Omental fat pad (tissue), 4 donors: Measurements from ENCODE around the gene ABCG1. TPM values are rescaled to one million over a fixed set of nuclear protein-coding genes. Genes with fewer than 3 reads are reported as not detected.

Experiments
- ATAC-seq: fragments of 150-250 bp; one replicate; pipeline ENCODE4 v1.9.1; 2016; ENCODE audit warnings: mild to moderate bottlenecking, moderate library complexity; ENCODE audit not compliant: low FRiP score
- DNase-seq: peaks from one replicate; pipeline ENCODE4 v3.0.0-alpha.2; 2019; ENCODE audit warnings: low spot score
- CTCF ChIP-seq, 3 donors: fragments of 450-650 bp; IDR thresholded peaks; one replicate each; pipeline ENCODE4 v1.5.1; 2016 to 2017; ENCODE audit warnings: antibody characterized with exemption in 3 of 3, mild to moderate bottlenecking in 3 of 3, moderate library complexity in 2 of 3
- total RNA-seq, 4 donors: library from RNA; depleted of rRNA; stranded (reverse); fragments of >200 nt; gene quantifications; one replicate each; pipeline ENCODE4 v1.1.0, GENCODE V29; 2016

Gene ABCG1
- total RNA-seq, 4 donors from 2014 or later, result 9.8 to 45.1 (median 30.2) TPM

DNA sequence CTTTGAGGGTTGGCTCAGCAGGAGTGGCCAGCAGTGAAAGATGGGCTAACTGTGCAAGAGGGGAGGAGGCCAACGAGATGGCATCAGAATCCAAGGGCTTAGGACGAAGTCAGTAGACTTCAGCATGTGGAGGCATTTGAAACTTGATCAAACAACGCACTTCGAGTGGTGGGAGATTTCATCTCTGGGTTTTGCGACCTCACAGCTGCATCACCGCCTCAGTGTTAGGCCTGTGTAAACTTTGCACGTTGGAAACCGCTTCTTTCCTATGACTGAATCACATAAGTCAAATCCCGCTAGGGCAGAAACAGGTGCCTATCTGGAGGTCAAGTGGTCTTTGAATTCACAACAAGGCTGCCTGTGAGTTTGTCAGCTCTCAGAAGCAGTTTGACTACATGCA is 78.4 kb downstream of the ABCG1 start:
- DNase-seq (no peak), ATAC-seq (no peak)
- TF ChIP-seq CTCF (IDR thresholded peaks at IDR 0.05), result no peak

- no peak for DNase-seq
- no peak for TF ChIP-seq CTCF (IDR thresholded peaks at IDR 0.05)
- no peak for ATAC-seq
Measured at GRCh38 chr21:42298237-42298636, 79.3 kb downstream of the ABCG1 start.

GRCh38 chr21:42298657-42299056 is 79.7 kb downstream of the ABCG1 start:
- ATAC-seq (no peak), DNase-seq (no peak)
- TF ChIP-seq CTCF (IDR thresholded peaks at IDR 0.05), result no peak

DNA sequence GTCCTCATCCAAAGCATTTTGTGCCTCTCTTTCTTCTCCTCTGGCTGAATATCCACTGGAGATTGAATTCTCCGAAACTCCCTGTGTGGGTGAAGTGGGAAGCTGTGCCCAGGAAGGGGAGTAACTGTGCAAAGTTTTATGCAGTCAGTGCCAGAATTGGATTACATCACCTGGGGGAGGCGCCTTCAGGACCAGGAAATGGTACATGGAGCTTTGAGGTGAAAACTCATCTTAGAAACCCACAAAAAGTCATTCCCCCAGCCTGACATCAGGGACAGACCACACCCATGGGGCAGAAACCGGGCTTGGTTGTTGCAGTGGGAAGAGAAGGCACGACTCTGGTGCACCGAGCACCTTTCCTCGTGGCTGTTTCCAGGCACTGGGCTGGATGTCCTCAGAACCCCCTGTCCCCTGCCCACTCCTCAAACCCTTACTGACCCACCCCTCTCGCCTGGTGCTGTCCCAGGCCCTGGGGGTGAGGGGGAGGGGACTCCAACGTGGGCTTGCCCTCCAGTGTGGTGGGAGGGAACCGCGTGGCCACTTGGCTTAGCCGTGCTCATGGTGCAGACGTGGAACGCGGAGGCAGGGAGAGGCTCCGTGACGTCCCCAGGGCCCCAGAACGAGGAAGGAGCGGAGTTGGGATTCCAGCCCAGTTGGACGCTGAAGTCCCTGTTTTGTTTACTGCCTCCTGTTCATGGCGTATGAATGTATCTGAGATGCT is 80.5 kb downstream of the ABCG1 start:
- TF ChIP-seq CTCF (IDR thresholded peaks at IDR 0.05), result no peak

GRCh38 chr21:42300045-42300583 is 81.2 kb downstream of the ABCG1 start:
- DNase-seq (no peak), ATAC-seq (no peak)

More for the DNA sequence above, 80.5 kb downstream of the ABCG1 start:
- no peak for DNase-seq
- ATAC-seq, result no peak

DNA sequence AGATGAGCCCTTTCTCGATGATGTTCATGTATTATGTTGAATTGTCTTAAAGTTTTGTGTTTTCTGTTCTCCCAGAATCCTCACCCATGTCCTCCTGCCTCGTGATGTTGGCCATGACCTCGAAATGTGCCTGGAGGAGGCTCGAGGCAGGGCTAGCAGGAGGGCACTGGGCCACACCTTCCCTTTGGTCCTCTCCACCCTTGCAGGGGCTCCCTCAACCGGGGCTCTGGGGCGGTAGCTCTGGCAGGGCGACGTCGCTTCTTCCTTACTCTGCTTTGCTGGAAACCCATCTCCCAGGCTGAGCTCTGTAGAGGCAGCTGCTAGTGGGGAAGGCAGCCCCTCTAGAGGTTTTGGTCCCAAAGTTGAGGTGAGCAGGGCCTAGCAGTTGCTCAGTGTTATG is 82.0 kb downstream of the ABCG1 start:
- TF ChIP-seq CTCF (IDR thresholded peaks at IDR 0.05), result no peak
- no peak for ATAC-seq
- no peak for DNase-seq

More at GRCh38 chr21:42300045-42300583, 81.2 kb downstream of the ABCG1 start:
- no peak for TF ChIP-seq CTCF (IDR thresholded peaks at IDR 0.05)
